ENCODE results near the gene MYH1. TPM values are rescaled to one million over a fixed set of nuclear protein-coding genes. Genes with fewer than 3 reads are reported as not detected.
"Not testable (repeated sequence)": the region's sequence is repeated elsewhere in the genome, so short reads cannot be mapped to it uniquely, and the experiment has no call there.

The MYH1 gene
- 0.06 TPM for total RNA-seq
- long read RNA-seq, partial matches to known transcripts = 1 of 1 reads
- long read RNA-seq, other reads (novel, unspliced or antisense) = 0 of 1 reads

DNA sequence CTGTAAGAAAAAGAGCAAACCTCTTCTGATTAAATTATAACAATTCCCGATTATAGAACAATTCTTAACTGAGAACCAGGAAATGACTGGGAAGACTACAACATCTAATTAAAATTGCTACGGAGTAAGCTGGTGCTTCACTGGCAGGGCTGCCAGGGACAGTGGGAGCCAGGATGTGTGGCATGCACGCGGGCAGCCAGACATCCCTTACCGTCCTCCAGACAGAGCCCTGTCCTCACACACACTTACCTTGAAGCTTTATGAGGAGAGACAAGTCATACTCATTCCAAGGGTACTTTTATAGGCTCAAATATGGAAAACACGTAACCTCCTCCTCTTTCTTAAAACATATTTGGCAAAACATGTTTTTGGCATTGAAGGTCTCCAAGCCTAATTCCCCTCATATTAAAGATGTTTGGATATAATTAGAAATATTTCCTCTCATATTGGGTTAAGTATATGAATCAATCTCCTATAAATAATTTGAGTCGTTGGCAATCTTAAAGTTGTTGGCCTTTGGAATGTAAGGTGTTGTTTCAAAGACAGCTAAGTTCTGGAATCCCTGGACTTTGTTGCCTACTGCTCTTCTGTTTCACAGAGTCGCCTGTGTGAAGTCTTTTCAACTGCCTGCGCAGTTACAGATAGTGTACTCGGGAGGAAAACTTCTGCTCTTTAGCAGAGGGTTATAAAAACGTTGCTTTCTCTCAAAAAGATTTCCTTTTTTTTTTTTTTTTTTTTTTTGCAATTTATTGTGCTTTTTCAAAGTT lies at the start of gene MYH1:
MYH1 (minus strand) TSS at position 272 of the 767 bp plus-strand sequence. CDS start 1,900 bp downstream, outside the sequence.
- DNase-seq (ENCODE audit: low spot score) = no peak

DNA sequence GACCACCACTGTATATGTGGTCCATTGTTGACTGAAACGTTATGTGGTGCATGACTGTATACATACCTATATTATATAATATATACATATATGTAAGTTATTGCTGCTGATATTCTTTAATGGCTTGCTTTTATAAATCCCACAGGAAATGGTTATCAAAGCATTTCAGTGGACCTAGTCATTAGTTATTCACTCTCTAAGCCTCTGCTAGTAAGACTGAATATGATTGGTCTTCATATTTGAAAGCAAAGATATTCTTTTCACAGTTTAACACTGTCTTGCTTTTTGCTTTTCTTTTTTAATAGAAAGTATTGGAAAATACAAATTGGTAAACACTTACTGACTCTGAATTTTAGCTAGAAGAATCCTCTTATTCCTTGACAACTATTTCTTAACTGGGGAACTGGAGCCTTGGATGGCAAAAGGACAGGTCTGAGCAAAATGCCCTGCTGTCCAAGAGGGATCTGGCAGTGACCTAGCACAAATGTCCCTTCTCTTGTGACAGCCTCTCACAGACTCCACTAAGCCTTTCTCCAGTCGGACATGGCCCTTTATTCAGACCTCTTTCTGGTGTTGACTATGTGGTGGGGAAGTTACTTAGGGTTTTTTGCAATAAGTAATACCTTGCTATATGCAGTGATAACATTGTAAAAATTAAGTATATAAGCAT lies 45.8 kb upstream of the MYH1 start:
- no peak for DNase-seq (ENCODE audit: low spot score)

DNA sequence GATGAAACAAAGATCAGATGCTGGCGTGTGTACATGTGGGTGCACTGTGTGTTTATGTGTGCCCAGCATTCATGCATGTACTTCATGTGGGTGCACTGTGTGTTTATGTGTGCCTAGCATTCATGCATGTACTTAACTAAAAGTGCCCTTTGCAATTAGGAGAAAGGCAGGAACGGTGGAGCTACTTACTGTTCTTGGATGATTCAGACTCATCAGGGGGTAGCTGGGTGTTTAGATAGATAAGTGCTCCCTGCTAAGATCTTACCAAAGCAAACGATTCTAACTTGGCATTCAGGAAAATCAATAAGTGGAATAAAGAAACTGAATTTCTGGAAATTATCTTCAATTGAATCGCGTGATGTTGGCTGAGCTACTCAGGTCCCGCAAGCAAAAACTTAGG lies 39.7 kb upstream of the MYH1 start:
- DNase-seq (ENCODE audit: low spot score) = no peak

DNA sequence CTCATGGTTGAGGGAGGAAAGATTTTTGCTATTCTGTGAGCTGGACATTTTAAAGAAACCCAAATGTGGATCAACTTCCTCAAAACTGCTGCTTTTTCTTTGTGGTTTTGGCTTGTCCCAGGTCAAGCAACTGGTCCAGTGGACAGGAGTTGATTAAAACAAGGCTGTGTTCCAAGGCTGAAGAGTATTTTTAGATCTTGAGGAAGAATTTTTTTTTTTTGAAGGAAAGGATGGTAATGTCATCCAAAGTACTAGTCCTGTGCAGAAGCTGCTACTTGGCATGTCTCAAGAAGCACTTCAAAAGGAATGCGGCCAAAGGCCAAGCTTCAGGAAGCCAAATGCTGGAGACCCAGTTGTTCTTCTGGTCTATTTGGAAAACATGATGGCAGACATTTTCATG lies 39.1 kb upstream of the MYH1 start:
- DNase-seq (ENCODE audit: low spot score) = no peak

DNA sequence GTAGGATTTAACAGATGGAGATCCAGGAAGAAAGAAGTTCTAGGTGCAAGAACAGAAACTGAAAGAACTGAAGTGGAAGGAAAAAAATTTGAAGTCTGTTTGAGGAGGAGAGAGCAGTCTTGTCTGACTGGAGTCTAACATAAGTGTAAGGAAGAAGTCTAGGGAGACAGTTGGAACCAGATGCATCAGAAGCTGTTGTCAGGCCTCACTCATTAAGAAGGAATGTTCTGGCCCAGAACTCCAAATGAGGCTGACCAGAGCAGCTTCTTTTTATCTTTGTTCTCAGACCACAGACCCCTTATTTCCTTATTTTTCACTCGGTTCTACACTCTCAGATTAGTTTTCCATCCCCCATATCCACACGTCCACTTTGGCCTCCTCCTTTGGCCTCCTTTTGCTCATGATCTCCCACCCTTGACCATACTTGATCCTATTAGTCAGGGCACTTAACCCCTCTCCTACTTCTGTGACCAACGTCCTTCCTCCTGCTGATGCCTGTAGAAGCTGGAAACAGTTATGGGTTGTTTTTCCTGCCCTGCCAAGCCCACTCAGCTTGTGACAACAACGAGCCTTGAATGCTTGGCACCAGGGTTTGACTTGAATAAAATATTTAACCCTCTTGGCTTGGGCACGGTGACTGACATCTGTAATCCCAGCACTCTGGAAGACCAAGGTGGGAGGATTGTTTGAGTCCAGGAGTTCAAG lies 38.1 kb upstream of the MYH1 start:
- DNase-seq (ENCODE audit: low spot score) = no peak

DNA sequence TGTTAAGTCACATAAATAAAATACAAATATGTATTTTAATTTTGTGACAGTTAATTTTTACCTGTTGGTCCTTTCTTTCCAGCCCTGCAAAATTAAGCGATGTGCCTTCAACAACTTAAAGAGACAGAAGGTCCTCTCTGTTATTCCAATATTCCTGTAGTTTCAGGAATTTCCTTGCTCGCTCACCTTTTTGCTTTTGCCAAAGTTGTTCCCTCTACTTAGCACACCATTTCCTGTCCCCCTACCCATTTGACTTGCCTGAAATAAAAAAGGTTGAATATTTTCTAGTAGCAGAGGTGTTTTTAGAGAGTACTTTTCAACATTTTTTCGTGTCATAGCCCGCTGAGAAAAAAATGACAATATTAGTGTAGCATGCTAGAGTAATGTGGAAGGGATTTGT lies 31.7 kb upstream of the MYH1 start:
- DNase-seq (ENCODE audit: low spot score) = no peak

DNA sequence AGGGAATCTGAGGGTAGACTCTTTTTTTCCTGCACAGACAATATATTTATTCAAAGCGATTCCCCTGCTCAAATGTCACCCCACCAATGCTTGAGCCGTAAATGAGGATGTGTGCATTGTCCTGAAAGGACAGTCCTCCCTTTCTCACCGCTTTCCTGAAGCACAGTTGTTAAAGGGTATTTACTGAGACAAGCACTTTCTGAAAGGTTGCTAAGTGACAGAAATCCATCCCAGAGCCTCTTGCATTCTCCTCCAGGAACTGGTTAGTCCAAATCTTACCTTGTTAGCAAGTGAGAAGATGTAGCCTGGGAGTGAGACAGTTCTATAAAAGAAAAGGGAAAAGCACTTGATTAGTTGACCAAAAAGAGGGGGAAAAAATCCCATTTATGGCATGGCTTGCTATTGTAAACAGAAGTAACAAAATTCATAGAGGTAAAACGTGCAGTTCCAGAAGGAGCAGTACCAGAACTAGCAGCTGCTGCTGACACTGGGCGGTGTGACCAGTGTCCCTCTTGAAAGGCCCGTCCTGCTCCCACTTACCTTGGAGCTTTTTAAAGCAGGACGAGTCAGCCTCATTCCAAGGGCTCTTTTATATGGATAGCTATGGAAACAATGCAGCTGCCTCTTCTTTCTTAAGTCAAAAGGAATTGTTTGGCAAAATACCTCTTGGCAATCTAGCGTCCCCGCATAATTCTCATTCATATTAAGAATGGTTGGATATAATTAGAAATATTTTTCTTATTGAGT lies 30.9 kb upstream of the MYH1 start, which contains the start of gene MYH2:
MYH2 (minus strand) TSS at position 563 of the 747 bp plus-strand sequence. CDS start 1,738 bp downstream, outside the sequence.
- no peak for DNase-seq (ENCODE audit: low spot score)

DNA sequence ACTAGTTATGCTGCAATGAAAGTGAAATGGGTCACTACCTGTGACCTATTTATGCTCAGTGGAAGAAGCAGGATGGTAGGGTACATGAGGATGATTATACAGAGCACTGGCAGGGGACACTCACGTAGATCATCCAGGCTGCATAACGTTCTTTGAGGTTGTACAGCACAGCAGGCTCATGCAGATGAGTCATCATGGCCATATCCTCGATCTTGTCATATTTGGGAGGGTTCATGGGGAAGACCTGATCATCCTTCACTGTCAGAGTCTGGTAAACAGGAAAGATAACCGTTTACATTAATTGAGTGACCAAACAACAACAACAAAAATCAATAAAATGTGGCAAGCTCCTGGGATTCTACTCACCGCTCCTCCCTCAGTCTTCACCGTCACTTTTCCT lies 29.0 kb upstream of the MYH1 start:
- DNase-seq (ENCODE audit: low spot score) = no peak

DNA sequence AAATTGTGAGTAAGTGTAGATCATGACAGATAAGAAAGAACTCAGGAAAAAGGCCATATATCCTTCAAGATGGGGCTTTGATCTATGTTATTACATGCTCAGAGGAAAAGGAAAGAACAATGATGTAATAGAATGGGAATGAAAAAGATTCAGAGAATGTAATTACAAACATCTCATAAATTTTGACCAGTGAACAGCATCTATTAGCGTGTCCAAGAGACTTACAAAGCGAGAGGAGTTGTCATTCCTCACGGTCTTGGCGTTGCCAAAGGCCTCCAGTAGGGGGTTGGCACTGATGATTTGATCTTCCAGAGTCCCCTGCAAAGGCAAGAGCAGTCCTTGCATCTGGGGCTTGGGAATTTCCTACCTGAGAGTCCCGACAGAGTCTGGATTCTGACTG lies 25.1 kb upstream of the MYH1 start:
- not testable (repeated sequence) for DNase-seq (ENCODE audit: low spot score)

DNA sequence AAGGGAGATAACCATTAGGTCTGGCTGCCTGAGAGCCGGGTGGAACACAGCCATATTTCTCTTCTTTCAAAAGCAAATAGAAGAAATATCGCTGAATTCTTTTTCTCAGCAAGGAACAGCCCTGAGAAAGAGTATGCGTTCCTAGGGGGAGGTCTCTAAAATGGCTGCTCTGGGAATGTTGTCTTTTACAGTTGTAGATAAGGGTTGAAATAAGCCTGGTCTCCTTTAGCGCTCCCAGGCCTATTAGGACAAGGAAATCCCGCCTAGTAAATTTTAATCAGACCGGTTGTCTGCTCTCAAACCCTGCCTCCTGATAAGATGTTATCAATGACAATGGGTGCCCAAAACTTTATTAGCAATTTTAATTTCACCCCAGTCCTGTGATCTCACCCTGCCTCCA lies 22.8 kb upstream of the MYH1 start:
- not testable (repeated sequence) for DNase-seq (ENCODE audit: low spot score)

DNA sequence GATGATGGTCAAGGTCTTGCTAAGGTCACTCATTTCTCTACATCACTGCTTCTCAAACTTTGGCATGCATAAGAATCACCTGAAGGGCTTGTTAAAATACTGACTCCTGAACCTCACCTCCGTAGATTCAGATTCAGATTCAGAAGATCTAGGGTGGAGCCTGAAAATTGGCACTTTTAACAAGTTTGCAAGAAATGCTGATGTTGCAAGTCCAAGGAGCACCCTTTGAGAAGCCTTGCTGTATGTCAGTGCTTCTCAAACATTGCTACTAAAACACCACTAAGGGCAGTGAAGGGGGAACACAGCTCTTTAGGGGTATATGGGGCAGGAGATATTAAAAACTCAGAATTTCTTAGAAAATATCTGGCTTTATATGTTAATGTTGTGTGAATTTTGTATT lies 13.7 kb upstream of the MYH1 start:
- DNase-seq (ENCODE audit: low spot score) = no peak

DNA sequence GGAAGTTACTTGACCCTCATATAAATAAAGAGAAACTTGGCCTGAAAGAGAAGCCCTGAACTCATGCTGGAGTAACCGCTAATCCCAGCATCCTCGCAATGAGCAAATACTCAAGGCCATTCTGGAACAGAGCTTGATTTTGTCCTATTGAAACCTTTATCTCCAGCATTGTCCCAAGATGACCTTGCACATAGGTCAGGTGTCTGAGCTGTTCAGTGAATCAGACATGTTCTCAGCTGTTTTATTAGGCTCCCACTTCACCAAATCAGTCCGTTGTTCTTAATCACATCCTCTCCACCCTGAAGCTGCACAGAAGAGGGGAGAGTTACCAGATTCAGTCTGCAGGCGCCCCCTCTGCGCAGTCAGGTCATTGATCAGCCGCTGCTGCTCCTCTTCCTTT lies 9.1 kb upstream of the MYH1 start:
- no peak for DNase-seq (ENCODE audit: low spot score)

DNA sequence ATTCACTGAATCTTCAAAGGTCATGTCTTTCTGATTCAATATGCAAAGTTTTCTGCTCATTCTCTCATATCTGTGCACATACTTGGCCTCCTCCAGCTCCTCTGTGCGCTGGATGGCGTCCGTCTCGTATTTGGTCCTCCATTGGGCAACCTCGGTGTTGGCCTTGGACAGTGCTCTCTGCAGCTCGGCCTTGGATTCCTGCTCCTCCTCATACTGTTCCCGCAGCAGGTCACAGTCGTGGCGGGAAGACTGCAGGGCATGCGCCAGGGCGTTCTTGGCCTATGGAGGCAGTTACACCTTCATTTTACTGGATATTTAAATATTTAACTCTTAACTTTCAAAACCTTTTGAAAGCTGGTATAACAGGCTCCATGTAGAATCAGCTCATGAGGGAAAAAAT lies 8.2 kb upstream of the MYH1 start:
- no peak for DNase-seq (ENCODE audit: low spot score)

DNA sequence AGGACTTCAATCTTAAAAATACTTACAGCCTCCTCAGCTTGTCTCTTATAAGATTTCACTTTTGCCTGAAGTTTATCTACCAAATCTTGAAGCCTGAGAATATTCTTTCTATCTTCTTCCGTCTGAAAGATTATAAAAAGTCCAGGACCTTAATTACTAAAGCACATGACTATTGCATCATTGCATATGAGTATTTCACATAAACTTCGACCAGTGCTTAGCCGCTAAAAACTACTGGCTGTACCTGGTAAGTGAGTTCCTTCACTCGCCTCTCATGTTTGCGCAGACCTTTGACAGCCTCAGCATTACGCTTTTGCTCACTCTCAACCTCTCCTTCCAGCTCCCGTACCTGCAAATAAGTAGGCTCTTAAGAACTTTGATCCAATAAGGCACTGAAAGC lies 4.7 kb upstream of the MYH1 start:
- DNase-seq (ENCODE audit: low spot score) = no peak

DNA sequence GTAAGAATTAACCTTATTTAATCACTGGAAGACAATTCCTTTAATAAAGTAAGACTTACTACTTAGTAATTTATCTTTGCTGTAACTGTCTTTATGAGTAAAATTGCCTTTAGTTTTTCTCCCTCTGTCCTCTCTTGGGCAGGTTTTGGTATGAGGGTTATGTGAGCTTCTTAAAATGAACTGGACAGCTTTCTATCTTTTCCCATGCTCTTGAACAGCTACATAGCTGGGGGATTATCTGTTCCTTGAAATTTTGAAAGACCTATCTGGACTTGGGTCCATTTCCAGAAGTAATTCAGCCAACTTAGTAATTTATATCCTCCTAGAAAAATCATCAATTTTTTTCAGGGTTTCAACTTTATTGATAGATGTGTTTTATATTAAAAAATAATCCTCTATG lies 3.6 kb upstream of the MYH1 start:
- DNase-seq (ENCODE audit: low spot score) = no peak

DNA sequence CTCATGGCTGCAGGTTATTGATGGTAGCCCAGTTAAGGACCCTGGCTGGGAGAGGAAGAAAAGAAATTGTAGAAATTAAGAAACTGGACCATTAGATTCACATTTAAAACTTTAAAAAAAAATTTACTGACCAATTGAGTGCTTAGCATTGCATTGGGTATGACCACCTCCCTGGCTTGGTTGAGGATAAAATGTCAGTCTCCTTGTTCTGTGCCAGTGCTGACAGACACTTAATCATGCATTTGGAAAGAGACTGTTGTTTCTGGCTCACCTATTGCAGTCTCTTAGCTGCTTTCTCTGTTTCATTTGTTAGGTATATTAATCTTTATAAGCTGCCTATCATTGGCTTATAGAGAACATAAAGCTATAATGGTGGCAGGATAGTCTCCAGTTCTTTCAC lies 1.7 kb downstream of the MYH1 start:
- no peak for DNase-seq (ENCODE audit: low spot score)

DNA sequence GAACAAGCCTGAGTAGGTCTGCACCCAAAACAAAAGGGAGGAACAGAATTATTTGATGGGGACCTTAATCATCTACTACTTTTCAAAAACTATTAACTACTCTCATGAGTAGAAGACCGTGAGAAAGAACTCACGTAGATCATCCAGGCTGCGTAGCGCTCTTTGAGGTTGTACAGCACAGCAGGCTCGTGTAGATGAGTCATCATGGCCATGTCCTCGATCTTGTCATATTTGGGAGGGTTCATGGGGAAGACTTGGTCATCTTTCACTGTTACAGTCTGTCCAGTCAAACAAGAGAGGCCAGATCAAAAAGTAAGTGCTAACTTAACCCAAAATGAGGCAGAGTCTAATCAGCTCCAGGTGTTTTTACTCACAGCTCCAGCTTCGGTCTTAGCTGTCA lies 2.3 kb downstream of the MYH1 start:
- DNase-seq (ENCODE audit: low spot score) = no peak

DNA sequence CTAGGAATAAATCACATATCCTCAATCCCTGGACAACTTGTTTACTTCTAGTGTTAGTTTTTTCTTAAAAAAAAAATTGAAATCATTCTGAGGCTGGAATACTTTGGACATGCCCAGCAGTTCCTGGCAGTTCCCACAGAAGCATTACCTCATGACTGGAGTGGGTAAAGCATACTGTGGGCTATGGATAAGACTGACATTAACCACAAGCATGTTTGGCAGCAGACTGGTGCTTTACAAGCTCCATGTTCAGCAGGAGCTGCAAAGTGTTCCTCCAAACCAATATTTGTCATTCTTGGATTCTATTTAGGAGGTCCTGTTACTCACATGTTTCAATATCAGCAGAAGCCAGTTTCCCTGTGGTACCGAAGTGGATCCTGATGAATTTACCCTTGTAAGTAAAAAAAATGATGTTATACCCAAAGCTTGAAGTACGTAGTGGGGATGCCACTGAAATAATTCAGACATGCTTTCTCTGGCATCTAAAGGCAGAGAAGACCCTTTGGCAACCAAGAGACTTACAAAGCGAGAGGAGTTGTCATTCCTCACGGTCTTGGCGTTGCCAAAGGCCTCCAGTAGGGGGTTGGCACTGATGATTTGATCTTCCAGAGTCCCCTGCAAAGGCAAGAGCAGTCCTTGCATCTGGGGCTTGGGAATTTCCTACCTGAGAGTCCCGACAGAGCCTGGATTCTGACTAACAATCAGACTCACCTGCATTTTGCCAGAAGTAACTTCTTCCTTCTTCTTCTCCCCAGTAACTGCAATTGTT lies 4.9 kb downstream of the MYH1 start:
- DNase-seq (ENCODE audit: low spot score) = no peak

DNA sequence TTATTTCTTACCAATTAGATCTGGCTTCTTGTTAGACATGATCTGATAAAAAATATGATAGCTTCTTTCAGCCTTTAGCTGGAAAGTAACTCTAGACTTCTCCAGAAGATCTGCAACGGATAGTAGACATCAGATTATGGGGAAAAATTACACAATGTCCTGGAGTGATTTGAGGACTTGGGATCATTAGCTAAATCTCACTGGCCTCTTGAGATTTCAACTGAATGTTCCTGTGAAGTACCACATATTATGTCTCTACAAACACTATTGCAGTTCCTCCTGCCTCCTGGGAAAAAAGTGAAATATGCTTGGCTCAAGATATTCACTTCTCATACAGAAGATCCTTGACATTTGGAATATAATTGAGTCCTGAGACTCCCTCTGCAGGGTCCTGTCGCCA lies 5.5 kb downstream of the MYH1 start:
- no peak for DNase-seq (ENCODE audit: low spot score)

DNA sequence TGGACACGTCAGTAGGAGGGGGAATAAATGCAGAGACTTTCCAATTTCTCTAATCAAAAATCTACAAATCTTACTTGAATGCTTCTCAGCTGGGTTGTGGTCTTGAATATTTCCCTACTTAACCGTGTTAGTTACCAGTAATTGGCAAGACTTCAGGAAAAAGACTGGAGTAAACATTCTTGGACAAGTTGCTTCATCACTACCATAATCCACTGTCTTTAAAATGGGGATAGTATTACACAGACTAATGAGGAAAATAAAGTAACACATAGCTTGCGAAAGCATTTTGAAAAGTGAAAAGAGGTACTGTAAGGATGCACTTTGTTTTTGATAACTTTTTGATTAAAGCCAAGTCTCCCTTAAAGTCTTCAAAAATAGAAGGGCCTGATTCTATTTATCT lies 18.4 kb downstream of the MYH1 start:
- DNase-seq (ENCODE audit: low spot score) = no peak

DNA sequence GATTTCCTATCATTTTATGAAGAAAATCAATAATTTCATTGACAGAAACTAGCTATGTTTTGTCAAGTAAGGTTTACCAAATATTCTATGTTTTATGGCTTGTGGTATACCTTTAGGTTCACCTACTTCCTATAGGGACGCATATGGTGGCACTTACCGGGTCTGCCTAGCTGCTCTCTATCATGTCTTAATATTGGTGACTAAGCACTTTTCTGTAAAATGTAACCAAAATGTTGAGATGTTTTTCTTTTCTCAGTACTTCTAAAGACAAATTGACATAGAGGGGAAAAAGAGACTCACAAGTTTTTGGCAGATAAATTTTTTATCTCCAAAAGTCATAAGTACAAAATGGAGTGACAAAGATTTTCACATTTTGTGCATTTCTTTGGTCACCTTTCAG lies 26.3 kb downstream of the MYH1 start:
- no peak for DNase-seq (ENCODE audit: low spot score)
